HG02642 (cell line): ENCODE results near the gene HAND1.

ENCODE experiments used
- ATAC-seq: cut with Tn5 transposase; IDR thresholded peaks from one replicate; pipeline ENCODE4 v1.9.1; 2021; ENCODE audit warnings: mild to moderate bottlenecking; ENCODE audit not compliant: unreplicated experiment, poor library complexity

HAND1 gene

GRCh38 chr5:154428208-154428607 lies 49.8 kb downstream of the HAND1 start:
- ATAC-seq: no peak
